Measurements from ENCODE around the gene ZMIZ1. TPM values are rescaled to one million over a fixed set of nuclear protein-coding genes. Genes with fewer than 3 reads are reported as not detected.

Gene ZMIZ1
- total and polyA plus RNA-seq, 4 donors, result 18.3 to 80.2 (median 42.6) TPM

DNA sequence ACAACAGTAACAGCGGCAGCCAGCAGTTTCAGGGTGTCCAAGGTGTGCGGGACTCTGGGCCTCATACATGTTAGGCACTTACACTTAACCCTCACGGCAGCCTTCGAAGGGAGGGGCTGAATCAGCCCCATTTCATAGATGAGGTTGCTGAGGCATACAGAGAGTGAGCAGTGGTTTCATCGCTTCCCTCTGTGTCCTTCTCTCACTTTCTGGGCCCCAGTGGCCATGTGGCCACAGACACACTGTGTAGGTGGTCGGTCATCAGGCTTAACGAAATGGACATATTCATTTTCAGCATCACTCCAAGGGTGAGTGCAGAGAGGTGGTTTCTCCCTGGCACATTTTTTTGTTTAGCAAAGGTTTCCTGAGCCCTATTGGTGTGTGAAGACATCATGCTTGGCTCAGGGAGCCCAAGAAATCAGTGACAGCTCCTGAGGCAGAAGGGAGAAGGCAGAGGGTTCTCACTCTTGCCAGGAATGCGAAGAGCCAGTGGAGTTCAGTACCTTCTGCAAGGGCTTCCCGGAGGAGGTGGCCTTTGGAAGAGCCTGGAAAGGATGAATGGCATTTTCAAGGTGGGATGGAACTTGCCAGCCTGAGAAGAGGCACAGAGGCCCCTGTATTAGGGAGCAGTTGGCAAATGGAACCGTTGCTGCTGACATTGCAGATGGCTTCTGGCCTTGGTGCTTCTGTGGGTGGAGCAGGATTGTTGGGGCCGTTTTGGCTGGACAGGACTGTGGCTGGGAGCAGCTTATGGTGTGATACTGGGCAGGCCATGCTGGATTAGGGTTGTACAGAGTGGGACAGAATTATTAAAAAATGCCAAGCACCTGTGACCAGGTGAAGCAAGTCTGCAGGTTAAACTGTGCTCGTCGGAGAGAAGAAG is 216.8 kb downstream of the ZMIZ1 start:
- peak overlapping the region in 1 of 2 donors; percentile 80 for H3K27ac ChIP-seq (ENCODE audit: low read depth in 1 of 2, low read length in 1 of 2)
- no peak for ATAC-seq (ENCODE audit: insufficient read depth, low FRiP score)
- peaks cover 0 to 45% (median 25%) of the 10 kb centered on the region in 4 donors for H3K36me3 ChIP-seq (ENCODE audit: control insufficient read depth in 4 of 4, insufficient read depth in 4 of 4, low read length in 4 of 4)
- H3K9me3 ChIP-seq (ENCODE audit: control insufficient read depth in 4 of 4, insufficient read depth in 3 of 4, low read length in 3 of 4), result no peaks in the 10 kb centered on the region
- TF ChIP-seq, protein P1, sequence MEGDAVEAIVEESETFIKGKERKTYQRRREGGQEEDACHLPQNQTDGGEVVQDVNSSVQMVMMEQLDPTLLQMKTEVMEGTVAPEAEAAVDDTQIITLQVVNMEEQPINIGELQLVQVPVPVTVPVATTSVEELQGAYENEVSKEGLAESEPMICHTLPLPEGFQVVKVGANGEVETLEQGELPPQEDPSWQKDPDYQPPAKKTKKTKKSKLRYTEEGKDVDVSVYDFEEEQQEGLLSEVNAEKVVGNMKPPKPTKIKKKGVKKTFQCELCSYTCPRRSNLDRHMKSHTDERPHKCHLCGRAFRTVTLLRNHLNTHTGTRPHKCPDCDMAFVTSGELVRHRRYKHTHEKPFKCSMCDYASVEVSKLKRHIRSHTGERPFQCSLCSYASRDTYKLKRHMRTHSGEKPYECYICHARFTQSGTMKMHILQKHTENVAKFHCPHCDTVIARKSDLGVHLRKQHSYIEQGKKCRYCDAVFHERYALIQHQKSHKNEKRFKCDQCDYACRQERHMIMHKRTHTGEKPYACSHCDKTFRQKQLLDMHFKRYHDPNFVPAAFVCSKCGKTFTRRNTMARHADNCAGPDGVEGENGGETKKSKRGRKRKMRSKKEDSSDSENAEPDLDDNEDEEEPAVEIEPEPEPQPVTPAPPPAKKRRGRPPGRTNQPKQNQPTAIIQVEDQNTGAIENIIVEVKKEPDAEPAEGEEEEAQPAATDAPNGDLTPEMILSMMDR (IDR thresholded peaks at IDR 0.05; ENCODE audit: control extremely low read depth, extremely low read depth), result no peak
- peaks cover 0 to 11% (median 0%) of the 10 kb centered on the region in 5 donors for H3K4me1 ChIP-seq (ENCODE audit: control insufficient read depth in 5 of 5, insufficient read depth in 5 of 5, low read length in 5 of 5)
- no peaks in the 10 kb centered on the region for H3K27me3 ChIP-seq (ENCODE audit: control insufficient read depth in 3 of 3, insufficient read depth in 3 of 3, low read length in 2 of 3)
- no peak overlapping the region for H3K4me3 ChIP-seq
- DNase-seq, result no peak
- H3K9ac ChIP-seq (ENCODE audit: insufficient read depth in 1 of 2, low read length in 2 of 2), result no peak overlapping the region
- WGBS, 2 donors, result 63 to 69% methylated on average over 13 of the region's 13 CpGs

DNA sequence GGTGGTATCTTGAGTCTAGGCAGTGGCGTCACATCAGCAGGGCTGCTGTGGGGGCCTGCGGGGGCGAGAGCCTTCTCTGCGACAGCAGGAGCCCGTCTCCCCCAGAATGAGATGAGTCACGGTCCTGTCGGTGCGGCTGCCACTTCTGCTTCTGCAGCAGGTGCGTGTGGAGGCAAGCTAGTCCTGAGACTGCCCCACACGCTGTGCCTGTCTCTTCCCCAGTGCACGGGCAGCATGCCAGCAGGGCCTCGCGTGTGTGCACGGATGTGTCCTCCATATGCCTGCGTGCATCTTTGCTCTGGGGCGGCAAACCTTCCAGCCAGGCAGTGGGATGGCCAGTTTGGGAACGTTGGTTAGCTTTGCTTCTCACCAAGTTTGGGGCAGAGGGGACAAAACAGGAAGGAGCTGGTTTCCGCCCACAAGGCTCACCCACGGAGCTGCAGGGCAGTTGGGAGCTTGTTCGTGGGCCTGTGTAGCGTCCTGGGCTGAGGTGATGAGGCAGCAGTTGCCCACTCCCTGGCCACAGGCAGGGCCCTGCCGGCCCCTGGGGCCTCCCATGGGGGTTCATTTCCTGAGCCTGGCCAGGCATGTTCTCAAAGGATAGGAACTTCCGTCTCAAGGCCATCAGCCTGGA is 217.7 kb downstream of the ZMIZ1 start:
- Histone ChIP-seq H3K27ac (ENCODE audit: low read depth in 1 of 2, low read length in 1 of 2) (peak overlapping the region in 1 of 2 donors; percentile 80), H3K4me3 (no peak overlapping the region), H3K36me3 (ENCODE audit: control insufficient read depth in 4 of 4, insufficient read depth in 4 of 4, low read length in 4 of 4) (peaks cover 0 to 41% (median 23%) of the 10 kb centered on the region in 4 donors), H3K9ac (ENCODE audit: insufficient read depth in 1 of 2, low read length in 2 of 2) (no peak overlapping the region), H3K4me1 (ENCODE audit: control insufficient read depth in 5 of 5, insufficient read depth in 5 of 5, low read length in 5 of 5) (peaks cover 0 to 11% (median 0%) of the 10 kb centered on the region in 5 donors), H3K27me3 (ENCODE audit: control insufficient read depth in 3 of 3, insufficient read depth in 3 of 3, low read length in 2 of 3) (no peaks in the 10 kb centered on the region), H3K9me3 (ENCODE audit: control insufficient read depth in 4 of 4, insufficient read depth in 3 of 4, low read length in 3 of 4) (no peaks in the 10 kb centered on the region)
- 28 to 47% methylated on average over 23 of the region's 23 CpGs for WGBS, 2 donors
- ATAC-seq (ENCODE audit: insufficient read depth, low FRiP score), result peak; percentile 70
- DNase-seq, result peak in 2 of 3 donors; percentile 24 to 35
- TF ChIP-seq, protein P1 (IDR thresholded peaks at IDR 0.05; ENCODE audit: control extremely low read depth, extremely low read depth), result no peak

DNA sequence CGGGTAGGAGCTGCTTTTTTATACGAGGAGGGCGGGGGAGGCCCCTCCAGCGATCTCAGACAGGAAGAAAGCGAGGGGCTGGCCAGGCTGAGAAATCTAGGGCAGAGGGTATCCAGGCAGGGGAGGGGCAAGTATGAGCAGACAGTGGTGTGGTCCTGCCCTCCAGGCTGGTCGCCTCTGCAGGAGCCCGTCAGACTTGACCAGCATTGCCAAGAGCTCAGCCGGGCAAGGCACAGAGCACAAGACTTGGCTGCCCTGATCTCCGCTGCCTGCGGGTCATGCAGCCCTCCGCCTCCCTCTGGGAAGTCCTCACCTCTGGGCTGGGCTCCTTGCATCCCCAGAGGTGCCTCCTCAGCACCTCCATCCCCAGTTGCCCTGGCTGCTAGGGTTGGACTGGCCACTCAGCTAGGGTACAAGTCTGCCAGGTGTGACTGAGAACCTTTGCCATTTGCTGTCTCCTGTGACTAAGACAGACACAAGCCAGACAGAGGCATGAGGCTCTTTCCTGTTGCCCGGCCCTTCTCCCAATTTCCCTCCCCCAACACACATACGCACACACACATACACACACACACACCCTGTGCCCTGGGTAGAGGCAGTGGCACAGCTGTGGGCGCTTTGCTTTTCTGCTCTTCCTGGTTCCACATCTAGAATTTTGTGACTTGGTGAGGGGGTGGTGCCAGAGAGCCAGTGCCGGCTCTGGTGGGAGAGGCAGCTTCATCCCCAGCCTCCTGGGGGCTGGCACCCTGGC is 219.4 kb downstream of the ZMIZ1 start:
- peaks cover 0 to 23% (median 0%) of the 10 kb centered on the region in 5 donors for H3K4me1 ChIP-seq (ENCODE audit: control insufficient read depth in 5 of 5, insufficient read depth in 5 of 5, low read length in 5 of 5)

More for the DNA sequence above, 219.4 kb downstream of the ZMIZ1 start:
- TF ChIP-seq, protein P1 (IDR thresholded peaks at IDR 0.05; ENCODE audit: control extremely low read depth, extremely low read depth), result no peak
- Histone ChIP-seq H3K27me3 (ENCODE audit: control insufficient read depth in 3 of 3, insufficient read depth in 3 of 3, low read length in 2 of 3) (no peaks in the 10 kb centered on the region), H3K4me3 (no peak overlapping the region), H3K9me3 (ENCODE audit: control insufficient read depth in 4 of 4, insufficient read depth in 3 of 4, low read length in 3 of 4) (no peaks in the 10 kb centered on the region), H3K27ac (ENCODE audit: low read depth in 1 of 2, low read length in 1 of 2) (peak overlapping the region in 1 of 2 donors; percentile 23), H3K9ac (ENCODE audit: insufficient read depth in 1 of 2, low read length in 2 of 2) (no peak overlapping the region), H3K36me3 (ENCODE audit: control insufficient read depth in 4 of 4, insufficient read depth in 4 of 4, low read length in 4 of 4) (peaks cover 0 to 44% (median 24%) of the 10 kb centered on the region in 4 donors)
- DNase-seq, result no peak
- 65 to 79% methylated on average over 13 to 15 of the region's 15 CpGs for WGBS, 2 donors
- ATAC-seq (ENCODE audit: insufficient read depth, low FRiP score), result no peak

Data from lung (tissue), 12 donors.